ENCODE data around the gene EFNA5.

Gene EFNA5

GRCh38 chr5:107672211-107673038, 1.7 kb upstream of the EFNA5 start (continued):
- TF ChIP-seq ZNF518A (tag by site-specific recombination; conservative IDR thresholded peaks at IDR 0.05; ENCODE audit: low read depth) (no peak), TCF7L2 (IDR thresholded peaks at IDR 0.05; ENCODE audit: borderline replicate concordance, low read depth, low read length) (no peak), CTCF (tag by site-specific recombination; IDR thresholded peaks at IDR 0.05) (peak; percentile 15; the same call in 1 of the 2 replicates), ZNF768 (tag by site-specific recombination; IDR thresholded peaks at IDR 0.05) (peak; percentile 93), ZNF302 (tag by site-specific recombination; IDR thresholded peaks at IDR 0.05; ENCODE audit: low read depth) (no peak), ZNF311 (tag by site-specific recombination; IDR thresholded peaks at IDR 0.05; ENCODE audit: borderline replicate concordance) (no peak), ZNF214 (tag by site-specific recombination; IDR thresholded peaks at IDR 0.05; ENCODE audit: borderline replicate concordance) (no peak), ZNF433 (tag by site-specific recombination; IDR thresholded peaks at IDR 0.05; ENCODE audit: low read depth) (no peak), PRDM1 (tag by site-specific recombination; IDR thresholded peaks at IDR 0.05) (0 out of 2 replicates have a peak, but pooled peaks have one; percentile 27), TSHZ1 (tag by site-specific recombination; IDR thresholded peaks at IDR 0.05; ENCODE audit: borderline replicate concordance) (peak; percentile 23; the same call in 1 of the 2 replicates), ZNF692 (tag by site-specific recombination; IDR thresholded peaks at IDR 0.05) (no peak; the same call in 1 of the 2 replicates), ZNF837 (tag by site-specific recombination; IDR thresholded peaks at IDR 0.05) (no peak), ZNF664 (tag by site-specific recombination; IDR thresholded peaks at IDR 0.05) (no peak), ZNF514 (tag by site-specific recombination; IDR thresholded peaks at IDR 0.05) (no peak), ZNF211 (tag by site-specific recombination; IDR thresholded peaks at IDR 0.05; ENCODE audit: low read depth) (no peak), ZNF148 (tag by site-specific recombination; IDR thresholded peaks at IDR 0.05; ENCODE audit: borderline replicate concordance) (no peak), SP7 (tag by site-specific recombination; IDR thresholded peaks at IDR 0.05) (peak; percentile 17), ZNF341 (tag by site-specific recombination; IDR thresholded peaks at IDR 0.05; ENCODE audit: low read depth) (peak; percentile 96), ZNF184 (tag by site-specific recombination; IDR thresholded peaks at IDR 0.05) (0 out of 2 replicates have a peak, but pooled peaks have one; percentile 14), SP2 (tag by site-specific recombination; IDR thresholded peaks at IDR 0.05) (peak; percentile 82), ZNF610 (tag by site-specific recombination; IDR thresholded peaks at IDR 0.05; ENCODE audit: borderline replicate concordance) (peak; percentile 59; the same call in 1 of the 2 replicates), ZXDB (tag by site-specific recombination; IDR thresholded peaks at IDR 0.05) (peak; percentile 42), ZNF843 (tag by site-specific recombination; IDR thresholded peaks at IDR 0.05) (no peak), HOXC10 (CRISPR knock-in tag; IDR thresholded peaks at IDR 0.05) (no peak)

Measured in HEK293 (cell line).